Common myeloid progenitor, CD34-positive (primary cell): ENCODE data around the gene SCAMP5.

ENCODE experiments used
- CTCF ChIA-PET: fragments of 350-600 bp; sonication (Branson Sonifier 250); formaldehyde crosslinking; loops from one replicate; lab custom pipeline; 2021; ENCODE audit warnings: antibody characterized with exemption; lab: Charles Lee
- POLR2A ChIA-PET: fragments of 350-600 bp; sonication (Branson Sonifier 250); formaldehyde crosslinking; loops from one replicate; lab custom pipeline; 2021; ENCODE audit warnings: antibody characterized with exemption; lab: Charles Lee
- DNase-seq, 3 donors: peaks; one replicate each; pipeline versions ENCODE4 v3.0.0 to v3.0.0-alpha.2; 2013
- H3K27ac ChIP-seq, 2 experiments: 1 replicate in 1 of 2; 2 replicates in 1 of 2; pipeline ENCODE4 v1.7.0; 2013; ENCODE audit warnings: inconsistent platforms in 2 of 2, low read length in 2 of 2, mild to moderate bottlenecking in 2 of 2, low read depth in 1 of 2, moderate library complexity in 1 of 2; ENCODE audit not compliant: severe bottlenecking in 2 of 2, insufficient read depth in 1 of 2, poor library complexity in 1 of 2
- H3K27me3 ChIP-seq, 5 experiments: replicated peaks in 2 of 5; 1 replicate in 3 of 5; 2 replicates in 2 of 5; pipeline versions ENCODE4 v1.6.1 to v1.7.0; 2013; ENCODE audit warnings: low read length in 4 of 5, mild to moderate bottlenecking in 2 of 5, moderate library complexity in 2 of 5, inconsistent platforms in 1 of 5; ENCODE audit not compliant: insufficient read depth in 5 of 5, control insufficient read depth in 4 of 5
- H3K36me3 ChIP-seq, 4 experiments: 1 replicate in 2 of 4; 2 replicates in 2 of 4; pipeline versions ENCODE4 v1.6.1 to v1.7.0; 2013; ENCODE audit warnings: low read length in 3 of 4, control low read depth in 1 of 4, mild to moderate bottlenecking in 1 of 4; ENCODE audit not compliant: control insufficient read depth in 4 of 4, insufficient read depth in 4 of 4
- H3K4me1 ChIP-seq, 4 experiments: 1 replicate in 3 of 4; 2 replicates in 1 of 4; pipeline versions ENCODE4 v1.6.1 to v1.7.1; 2013; ENCODE audit warnings: low read length in 3 of 4, mild to moderate bottlenecking in 3 of 4, control low read depth in 1 of 4, inconsistent platforms in 1 of 4, moderate library complexity in 1 of 4; ENCODE audit not compliant: control insufficient read depth in 4 of 4, insufficient read depth in 4 of 4; ENCODE audit errors: control extremely low read depth in 1 of 4
- H3K4me3 ChIP-seq, 7 experiments: 1 replicate in 4 of 7; 2 replicates in 3 of 7; pipeline versions ENCODE4 v1.5.1 to v1.7.0; 2013; ENCODE audit warnings: mild to moderate bottlenecking in 7 of 7, low read length in 6 of 7, moderate library complexity in 6 of 7, inconsistent platforms in 2 of 7, low read depth in 2 of 7, control low read depth in 1 of 7; ENCODE audit not compliant: insufficient read depth in 4 of 7, control insufficient read depth in 1 of 7; ENCODE audit errors: extremely low read depth in 1 of 7
- H3K9me3 ChIP-seq, 5 experiments: 1 replicate in 4 of 5; 2 replicates in 1 of 5; pipeline versions ENCODE4 v1.6.1 to v1.7.1; 2013; ENCODE audit warnings: low read length in 4 of 5, mild to moderate bottlenecking in 2 of 5, inconsistent platforms in 1 of 5, low read depth in 1 of 5, moderate library complexity in 1 of 5; ENCODE audit not compliant: control insufficient read depth in 4 of 5, insufficient read depth in 2 of 5; ENCODE audit errors: control extremely low read depth in 1 of 5
- WGBS: methylation state at CpG from one replicate; pipeline ENCODE4 v1.1.5; 2013; ENCODE audit not compliant: insufficient coverage; 5-methylcytosine and 5-hydroxymethylcytosine counted together

SCAMP5 gene

GRCh38 chr15:74956648-74957475, 38.5 kb upstream of the SCAMP5 start, which contains the start of gene RPP25:
Gene RPP25, minus strand, starts transcription at chr15:74956772. Its CDS starts 189 bp downstream, at chr15:74956583.
- Histone ChIP-seq H3K4me3 (peak within 1 kb of the TSS; percentile 30 to 72 (median 62)), H3K27me3 (peaks cover 2 to 42% (median 20%) of the 10 kb centered on the region in 5 experiments), H3K27ac (no peak within 1 kb of the TSS), H3K4me1 (peaks cover 0 to 65% (median 54%) of the 10 kb centered on the region in 4 experiments), H3K36me3 (no peaks in the 10 kb centered on the region), H3K9me3 (no peaks in the 10 kb centered on the region)
- DNase-seq: peak in 2 of 3 donors; percentile 64 to 70
- WGBS: under 1% methylated on average over 71 of the region's 83 CpGs
- ChIA-PET POLR2A (interaction anchor here (0.6 kb wide), 1 partner anchor 16 kb away, joined by 3 read pairs; no protein-coding TSS in a partner anchor), CTCF (interaction anchor here (1.0 to 2.2 kb wide), 8 partner anchors 15 to 322 kb away, joined by 3 to 6 read pairs (median 3); partner anchors contain the start of gene SCAMP5)

- 2% methylated on average over 23 of the region's 28 CpGs for WGBS
- H3K4me1 ChIP-seq: peaks cover 0 to 65% (median 54%) of the 10 kb centered on the region in 4 experiments
These were observed 37.8 kb upstream of the SCAMP5 start for GRCh38 chr15:74957476-74958035.

GRCh38 chr15:74958320-74958907, 36.9 kb upstream of the SCAMP5 start:
- peak in 1 of 3 donors; percentile 28 for DNase-seq
- Histone ChIP-seq H3K4me3 (peak overlapping the region in 4 of 7 experiments; percentile 23 to 59 (median 48)), H3K36me3 (no peaks in the 10 kb centered on the region), H3K27me3 (peaks cover 2 to 42% (median 25%) of the 10 kb centered on the region in 5 experiments), H3K4me1 (peaks cover 0 to 65% (median 54%) of the 10 kb centered on the region in 4 experiments), H3K9me3 (no peaks in the 10 kb centered on the region), H3K27ac (no peak overlapping the region)
- POLR2A ChIA-PET: no interaction called here
- CTCF ChIA-PET: interaction anchor here (1.4 kb wide), 1 partner anchor 37 kb away, joined by 3 read pairs; the partner anchor contains the start of gene SCAMP5
- WGBS: 2% methylated on average over 15 of the region's 28 CpGs

More at GRCh38 chr15:74957476-74958035, 37.8 kb upstream of the SCAMP5 start:
- ChIA-PET CTCF (interaction anchor here (1.0 to 2.2 kb wide), 8 partner anchors 15 to 322 kb away, joined by 3 to 6 read pairs (median 3); partner anchors contain the start of gene SCAMP5), POLR2A (interaction anchor here (0.6 kb wide), 2 partner anchors 15 to 94 kb away, joined by 3 read pairs; no protein-coding TSS in a partner anchor)
- peaks cover 2 to 42% (median 24%) of the 10 kb centered on the region in 5 experiments for H3K27me3 ChIP-seq
- H3K4me3 ChIP-seq: peak overlapping the region in 6 of 7 experiments; percentile 6 to 72 (median 62)
- H3K36me3 ChIP-seq: no peaks in the 10 kb centered on the region
- no peak overlapping the region for H3K27ac ChIP-seq
- no peaks in the 10 kb centered on the region for H3K9me3 ChIP-seq
- DNase-seq: no peak

- DNase-seq: peak in 1 of 3 donors; percentile 36
- Histone ChIP-seq H3K4me1 (peaks cover 0 to 61% (median 53%) of the 10 kb centered on the region in 4 experiments), H3K4me3 (peak overlapping the region in 4 of 7 experiments; percentile 23 to 59 (median 48)), H3K36me3 (no peaks in the 10 kb centered on the region), H3K27me3 (peaks cover 2 to 42% (median 26%) of the 10 kb centered on the region in 5 experiments), H3K27ac (no peak overlapping the region), H3K9me3 (no peaks in the 10 kb centered on the region)
- ChIA-PET CTCF (interaction anchor here (0.6 to 1.5 kb wide), 2 partner anchors 10 to 56 kb away, joined by 3 to 4 read pairs; no protein-coding TSS in a partner anchor), POLR2A (no interaction called here)
- WGBS: under 1% methylated on average over 38 of the region's 47 CpGs
These were observed 36.3 kb upstream of the SCAMP5 start for GRCh38 chr15:74958908-74959585.

- POLR2A ChIA-PET: no interaction called here
- WGBS: 0% methylated on average over 6 of the region's 8 CpGs
- H3K27ac ChIP-seq: no peak overlapping the region
- DNase-seq: no peak
- no peaks in the 10 kb centered on the region for H3K9me3 ChIP-seq
- no peaks in the 10 kb centered on the region for H3K36me3 ChIP-seq
- CTCF ChIA-PET: interaction anchor here (1.5 to 2.5 kb wide), 2 partner anchors 9 to 55 kb away, joined by 4 to 11 read pairs; no protein-coding TSS in a partner anchor
- peaks cover 2 to 42% (median 27%) of the 10 kb centered on the region in 5 experiments for H3K27me3 ChIP-seq
- peak overlapping the region in 3 of 7 experiments; percentile 43 to 59 (median 48) for H3K4me3 ChIP-seq
- peaks cover 0 to 56% (median 51%) of the 10 kb centered on the region in 4 experiments for H3K4me1 ChIP-seq
These were observed 35.8 kb upstream of the SCAMP5 start for GRCh38 chr15:74959586-74959939.

GRCh38 chr15:74960286-74960685, 35.1 kb upstream of the SCAMP5 start:
- no CpG with 5 or more reads among the region's 1 CpG for WGBS
- no peak for DNase-seq
- Histone ChIP-seq H3K27ac (no peak overlapping the region), H3K9me3 (no peaks in the 10 kb centered on the region), H3K27me3 (peaks cover 2 to 42% (median 27%) of the 10 kb centered on the region in 5 experiments), H3K4me3 (no peak overlapping the region), H3K36me3 (no peaks in the 10 kb centered on the region), H3K4me1 (peaks cover 0 to 49% (median 43%) of the 10 kb centered on the region in 4 experiments)
- ChIA-PET CTCF (interaction anchor here (0.7 to 2.5 kb wide), 4 partner anchors 10 to 83 kb away, joined by 3 to 11 read pairs (median 4); no protein-coding TSS in a partner anchor), POLR2A (no interaction called here)
